Fibroblast of lung (primary cell): Measurements from ENCODE around the gene LRMDA. TPM values are rescaled to one million over a fixed set of nuclear protein-coding genes. Genes with fewer than 3 reads are reported as not detected.

ENCODE experiments used
- DNase-seq, 2 donors: peaks; one replicate each; pipeline versions ENCODE4 v3.0.0 to v3.0.0-alpha.2; 2010; ENCODE audit warnings: low read depth in 2 of 2
- H2AFZ ChIP-seq: 2 replicates; pipeline ENCODE4 v1.5.1; 2012; ENCODE audit warnings: low read length, control low read depth, inconsistent platforms
- H3K27ac ChIP-seq: 2 replicates; pipeline ENCODE4 v1.5.1; 2011; ENCODE audit warnings: low read length, control low read depth; ENCODE audit not compliant: insufficient read depth
- H3K27me3 ChIP-seq: 2 replicates; pipeline ENCODE4 v1.5.1; 2011; ENCODE audit warnings: mild to moderate bottlenecking, low read length; ENCODE audit not compliant: control insufficient read depth, insufficient read depth
- H3K36me3 ChIP-seq: 2 replicates; pipeline ENCODE4 v1.5.1; 2011; ENCODE audit warnings: low read length; ENCODE audit not compliant: control insufficient read depth, insufficient read depth
- H3K4me1 ChIP-seq: 2 replicates; pipeline ENCODE4 v1.5.1; 2011; ENCODE audit warnings: low read length; ENCODE audit not compliant: control insufficient read depth, insufficient read depth; ENCODE audit errors: extremely low read depth
- H3K4me2 ChIP-seq: 2 replicates; pipeline ENCODE4 v1.5.1; 2011; ENCODE audit warnings: low read length, control low read depth; ENCODE audit not compliant: insufficient read depth; ENCODE audit errors: extremely low read depth
- H3K4me3 ChIP-seq, 4 experiments: fragments of 200-600 bp in 1 of 4; sonication (generic) in 1 of 4; replicated peaks in 1 of 4; 2 replicates each; pipeline ENCODE4 v1.5.1; 2011 to 2016; ENCODE audit warnings: low read length in 4 of 4, low read depth in 3 of 4, mild to moderate bottlenecking in 3 of 4, control low read depth in 2 of 4, inconsistent platforms in 1 of 4, mixed read lengths in 1 of 4; ENCODE audit not compliant: insufficient read depth in 1 of 4; ENCODE audit errors: control extremely low read depth in 1 of 4
- H3K79me2 ChIP-seq: 2 replicates; pipeline ENCODE4 v1.5.1; 2012; ENCODE audit warnings: mild to moderate bottlenecking, low read length, inconsistent platforms; ENCODE audit not compliant: control insufficient read depth, insufficient read depth
- H3K9ac ChIP-seq: 2 replicates; pipeline ENCODE4 v1.5.1; 2011; ENCODE audit warnings: mild to moderate bottlenecking, low read length, control low read depth; ENCODE audit not compliant: insufficient read depth
- H3K9me3 ChIP-seq: 2 replicates; pipeline ENCODE4 v1.5.1; 2012; ENCODE audit warnings: low read depth, low read length; ENCODE audit not compliant: control insufficient read depth, insufficient read depth
- H4K20me1 ChIP-seq: 2 replicates; pipeline ENCODE4 v1.5.1; 2011; ENCODE audit warnings: low read length; ENCODE audit not compliant: control insufficient read depth, insufficient read depth; ENCODE audit errors: extremely low read depth
- CTCF ChIP-seq, 2 donors: IDR thresholded peaks in 1 of 2; conservative IDR thresholded peaks in 1 of 2; 1 replicate in 1 of 2; 2 replicates in 1 of 2; pipeline ENCODE4 v1.5.1; 2011 to 2012; ENCODE audit warnings: low read length in 2 of 2, control low read depth in 1 of 2, inconsistent platforms in 1 of 2, low read depth in 1 of 2, mild to moderate bottlenecking in 1 of 2
- EZH2 ChIP-seq: IDR thresholded peaks from 2 replicates; pipeline ENCODE4 v1.5.1; 2012; ENCODE audit warnings: low read length, control low read depth, mild to moderate bottlenecking; ENCODE audit errors: missing control alignments
- polyA plus RNA-seq, 2 donors: library from polyadenylated mRNA; depleted of rRNA in 1 of 2; stranded (reverse) in 1 of 2; unstranded in 1 of 2; fragments of >200 nt; gene quantifications; 2 replicates each; pipeline ENCODE4 v1.2.1, GENCODE V29; 2011 to 2012; ENCODE audit warnings: missing spikeins in 1 of 2
- total RNA-seq: library from RNA; depleted of rRNA; stranded (reverse); fragments of >200 nt; gene quantifications from 2 replicates; pipeline ENCODE4 v1.2.1, GENCODE V29; 2014

LRMDA gene
- total and polyA plus RNA-seq, 2 donors (not counting 1 experiment from before 2014, with no cell fraction given), result 1.7 to 2.0 TPM

- H4K20me1 ChIP-seq, result no peaks in the 10 kb centered on the region
- H3K4me2 ChIP-seq, result no peak overlapping the region
- H2AFZ ChIP-seq, result no peak overlapping the region
- no peak overlapping the region for H3K9ac ChIP-seq
- no peaks in the 10 kb centered on the region for H3K27me3 ChIP-seq
- H3K36me3 ChIP-seq, result no peaks in the 10 kb centered on the region
- H3K4me1 ChIP-seq, result no peaks in the 10 kb centered on the region
- peak in 1 of 2 donors; percentile 4 for DNase-seq
- H3K79me2 ChIP-seq, result no peaks in the 10 kb centered on the region
- no peak overlapping the region for H3K4me3 ChIP-seq
- H3K9me3 ChIP-seq, result no peaks in the 10 kb centered on the region
- TF ChIP-seq EZH2 (no peak), CTCF (conservative IDR thresholded peaks at IDR 0.05 in 1 of 2, IDR thresholded peaks at IDR 0.05 in 1 of 2; ENCODE audit: low read depth in 1 of 2, low read length in 2 of 2) (no peak)
- H3K27ac ChIP-seq, result no peak overlapping the region
These were observed 305.6 kb downstream of the LRMDA start for GRCh38 chr10:75736889-75737579.

- Histone ChIP-seq H2AFZ (no peak overlapping the region), H3K9ac (no peak overlapping the region), H3K4me1 (no peaks in the 10 kb centered on the region), H3K4me2 (no peak overlapping the region), H3K27ac (no peak overlapping the region), H3K9me3 (no peaks in the 10 kb centered on the region), H4K20me1 (no peaks in the 10 kb centered on the region), H3K79me2 (no peaks in the 10 kb centered on the region), H3K36me3 (no peaks in the 10 kb centered on the region), H3K27me3 (no peaks in the 10 kb centered on the region), H3K4me3 (no peak overlapping the region)
- DNase-seq, result no peak
- TF ChIP-seq CTCF (conservative IDR thresholded peaks at IDR 0.05 in 1 of 2, IDR thresholded peaks at IDR 0.05 in 1 of 2; ENCODE audit: low read depth in 1 of 2, low read length in 2 of 2) (no peak), EZH2 (no peak)
These were observed 306.1 kb downstream of the LRMDA start for GRCh38 chr10:75737580-75737949.

GRCh38 chr10:75738924-75739323 lies 307.5 kb downstream of the LRMDA start:
- H3K9ac ChIP-seq, result no peak overlapping the region
- H3K27ac ChIP-seq, result no peak overlapping the region
- no peak for TF ChIP-seq EZH2
- TF ChIP-seq CTCF (conservative IDR thresholded peaks at IDR 0.05 in 1 of 2, IDR thresholded peaks at IDR 0.05 in 1 of 2; ENCODE audit: low read depth in 1 of 2, low read length in 2 of 2), result no peak
- DNase-seq, result no peak
- H3K4me2 ChIP-seq, result no peak overlapping the region
- no peak overlapping the region for H2AFZ ChIP-seq
- no peaks in the 10 kb centered on the region for H3K27me3 ChIP-seq
- no peaks in the 10 kb centered on the region for H4K20me1 ChIP-seq
- no peaks in the 10 kb centered on the region for H3K4me1 ChIP-seq
- no peaks in the 10 kb centered on the region for H3K36me3 ChIP-seq
- H3K9me3 ChIP-seq, result no peaks in the 10 kb centered on the region
- no peaks in the 10 kb centered on the region for H3K79me2 ChIP-seq
- H3K4me3 ChIP-seq, result no peak overlapping the region
